H9 (cell line): ENCODE data around the gene MMS19. TPM values are rescaled to one million over a fixed set of nuclear protein-coding genes. Genes with fewer than 3 reads are reported as not detected.

Source experiments
- DNase-seq: peaks from one replicate; pipeline ENCODE4 v3.0.0-alpha.2; 2017
- H2AFZ ChIP-seq: one replicate; pipeline ENCODE4 v1.6.1; 2013; ENCODE audit warnings: mild to moderate bottlenecking, low read length, control low read depth, moderate library complexity
- H2AK5ac ChIP-seq: 2 replicates; pipeline ENCODE4 v1.6.1; 2013; ENCODE audit warnings: low read length, control low read depth, mixed read lengths; ENCODE audit not compliant: insufficient read length
- H2BK120ac ChIP-seq: one replicate; pipeline ENCODE4 v1.6.1; 2013; ENCODE audit warnings: low read depth, mild to moderate bottlenecking, low read length, control low read depth, inconsistent platforms; ENCODE audit not compliant: poor library complexity, severe bottlenecking
- H2BK12ac ChIP-seq: 2 replicates; pipeline ENCODE4 v1.6.1; 2013; ENCODE audit warnings: low read length, control low read depth, mixed read lengths, low read depth; ENCODE audit not compliant: insufficient read length
- H2BK15ac ChIP-seq: 2 replicates; pipeline ENCODE4 v1.6.1; 2013; ENCODE audit warnings: low read depth, low read length, control low read depth
- H2BK20ac ChIP-seq: one replicate; pipeline ENCODE4 v1.6.1; 2013; ENCODE audit warnings: low read depth, mild to moderate bottlenecking, low read length, control low read depth, inconsistent platforms; ENCODE audit not compliant: poor library complexity, severe bottlenecking
- H2BK5ac ChIP-seq: 2 replicates; pipeline ENCODE4 v1.6.1; 2013; ENCODE audit warnings: low read length, control low read depth, mixed read lengths; ENCODE audit not compliant: insufficient read length
- H3K14ac ChIP-seq: 2 replicates; pipeline ENCODE4 v1.6.1; 2013; ENCODE audit warnings: low read length, control low read depth; ENCODE audit not compliant: insufficient read depth
- H3K18ac ChIP-seq: 2 replicates; pipeline ENCODE4 v1.6.1; 2013; ENCODE audit warnings: low read depth, mild to moderate bottlenecking, mixed read lengths, low read length, control low read depth; ENCODE audit not compliant: insufficient read length
- H3K23ac ChIP-seq: 2 replicates; pipeline ENCODE4 v1.6.1; 2013; ENCODE audit warnings: low read length, control low read depth, mixed read lengths, low read depth; ENCODE audit not compliant: insufficient read length
- H3K23me2 ChIP-seq: 2 replicates; pipeline ENCODE4 v1.6.1; 2013; ENCODE audit warnings: low read depth, mild to moderate bottlenecking, mixed read lengths, low read length, control low read depth; ENCODE audit not compliant: insufficient read length, poor library complexity, severe bottlenecking
- H3K27ac ChIP-seq: 2 replicates; pipeline ENCODE4 v1.5.1; 2013; ENCODE audit warnings: low read length, control low read depth, mixed read lengths, low read depth; ENCODE audit not compliant: insufficient read length
- H3K27me3 ChIP-seq: 2 replicates; pipeline ENCODE4 v1.6.1; 2013; ENCODE audit warnings: low read length, control low read depth, inconsistent platforms; ENCODE audit not compliant: insufficient read depth
- H3K4ac ChIP-seq: 2 replicates; pipeline ENCODE4 v1.6.1; 2013; ENCODE audit warnings: low read depth, mild to moderate bottlenecking, control low read depth, inconsistent platforms, low read length, moderate library complexity
- H3K4me1 ChIP-seq: 2 replicates; pipeline ENCODE4 v1.6.1; 2013; ENCODE audit warnings: low read length, control low read depth, inconsistent platforms; ENCODE audit not compliant: insufficient read depth
- H3K4me2 ChIP-seq: 2 replicates; pipeline ENCODE4 v1.6.1; 2013; ENCODE audit warnings: low read length, control low read depth, mixed read lengths; ENCODE audit not compliant: insufficient read length, insufficient read depth
- H3K56ac ChIP-seq: 2 replicates; pipeline ENCODE4 v1.6.1; 2013; ENCODE audit warnings: low read depth, mild to moderate bottlenecking, mixed read lengths, low read length, control low read depth; ENCODE audit not compliant: insufficient read length
- H3K79me1 ChIP-seq: 2 replicates; pipeline ENCODE4 v1.6.1; 2013; ENCODE audit warnings: low read depth, mild to moderate bottlenecking, moderate library complexity, low read length, control low read depth, inconsistent platforms; ENCODE audit not compliant: insufficient read depth, poor library complexity, severe bottlenecking
- H3K79me2 ChIP-seq: 2 replicates; pipeline ENCODE4 v1.6.1; 2013; ENCODE audit warnings: low read length, control low read depth, inconsistent platforms; ENCODE audit not compliant: insufficient read depth
- H3K9ac ChIP-seq: 2 replicates; pipeline ENCODE4 v1.6.1; 2013; ENCODE audit warnings: low read length, control low read depth, mixed read lengths; ENCODE audit not compliant: insufficient read length; ENCODE audit errors: extremely low read depth
- H3K9me3 ChIP-seq: one replicate; pipeline ENCODE4 v1.6.1; 2013; ENCODE audit warnings: low read depth, low read length, inconsistent platforms; ENCODE audit not compliant: control insufficient read depth
- H3T11ph ChIP-seq: one replicate; pipeline ENCODE4 v1.6.1; 2013; ENCODE audit warnings: mild to moderate bottlenecking, low read length, control low read depth, inconsistent platforms
- H4K20me1 ChIP-seq: one replicate; pipeline ENCODE4 v1.6.1; 2013; ENCODE audit not compliant: control insufficient read depth, insufficient read length, insufficient read depth
- H4K5ac ChIP-seq: 2 replicates; pipeline ENCODE4 v1.6.1; 2013; ENCODE audit warnings: low read depth, mild to moderate bottlenecking, mixed read lengths, low read length, control low read depth; ENCODE audit not compliant: insufficient read length
- H4K8ac ChIP-seq: replicated peaks from 2 replicates; pipeline ENCODE4 v1.6.1; 2013; ENCODE audit warnings: low read length, control low read depth, mixed read lengths, low read depth; ENCODE audit not compliant: insufficient read length
- H4K91ac ChIP-seq: 2 replicates; pipeline ENCODE4 v1.6.1; 2013; ENCODE audit warnings: low read depth, mild to moderate bottlenecking, moderate library complexity, mixed read lengths, low read length, control low read depth; ENCODE audit not compliant: insufficient read length
- H3K27ac Mint-ChIP-seq, 3 experiments: 2 replicates in 2 of 3; 3 replicates in 1 of 3; pipeline ENCODE4 v1.8.0; 2020 to 2021; ENCODE audit warnings: mixed read lengths in 3 of 3, mild to moderate bottlenecking in 1 of 3, moderate library complexity in 1 of 3
- H3K27me3 Mint-ChIP-seq: 2 replicates; pipeline ENCODE4 v1.8.0; 2021; ENCODE audit warnings: low read depth, mild to moderate bottlenecking, moderate library complexity, mixed read lengths
- H3K36me3 Mint-ChIP-seq, 3 experiments: 2 replicates in 2 of 3; 3 replicates in 1 of 3; pipeline ENCODE4 v1.8.0; 2020 to 2021; ENCODE audit warnings: low read depth in 3 of 3, mixed read lengths in 3 of 3; ENCODE audit not compliant: insufficient read depth in 1 of 3
- H3K4me1 Mint-ChIP-seq, 2 experiments: 2 replicates each; pipeline ENCODE4 v1.8.0; 2020; ENCODE audit warnings: mixed read lengths in 2 of 2
- H3K4me3 Mint-ChIP-seq, 2 experiments: 2 replicates in 1 of 2; 3 replicates in 1 of 2; pipeline ENCODE4 v1.8.0; 2020 to 2021; ENCODE audit warnings: mild to moderate bottlenecking in 2 of 2, mixed read lengths in 2 of 2, moderate library complexity in 1 of 2
- H3K9me3 Mint-ChIP-seq, 2 experiments: 2 replicates in 1 of 2; 3 replicates in 1 of 2; pipeline ENCODE4 v1.8.0; 2020; ENCODE audit warnings: mild to moderate bottlenecking in 2 of 2, mixed read lengths in 2 of 2, moderate library complexity in 1 of 2
- CTCF ChIP-seq: fragments of 200-600 bp; sonication (generic); conservative IDR thresholded peaks from 3 replicates; pipeline ENCODE4 v1.8.0; 2021; ENCODE audit warnings: antibody characterized with exemption, mild to moderate bottlenecking
- WGBS: extraction: QIAGEN DNeasy Blood & Tissue Kit; methylation state at CpG from one replicate; pipeline ENCODE4 v1.1.7; 2013; ENCODE audit warnings: missing lambda C conversion rate, low lambda C conversion rate, mixed read lengths; ENCODE audit not compliant: insufficient read length; ENCODE audit errors: extremely low coverage; 5-methylcytosine and 5-hydroxymethylcytosine counted together
- total RNA-seq: library from RNA; stranded (reverse); gene quantifications from 2 replicates; pipeline ENCODE4 v1.2.1, GENCODE V29; 2021

The MMS19 gene
- total RNA-seq, 1 experiment from 2014 or later = 102 TPM

GRCh38 chr10:97505152-97505551 is 6.9 kb upstream of the MMS19 start:
- no peak for TF ChIP-seq CTCF
- H2BK5ac ChIP-seq = no peak overlapping the region
- no peak overlapping the region for H2BK12ac ChIP-seq
- H3K79me2 ChIP-seq = peaks cover 1% of the 10 kb centered on the region; the same call in 1 of the 2 replicates
- no peaks in the 10 kb centered on the region for H3K9me3 ChIP-seq
- WGBS = no CpG with 5 or more reads among the region's 1 CpG
- H3K23ac ChIP-seq = no peak overlapping the region
- no peak overlapping the region for H3K4ac ChIP-seq
- H3T11ph ChIP-seq = no peak overlapping the region
- peaks cover 18 to 26% of the 10 kb centered on the region in 2 experiments for H3K4me1 Mint-ChIP-seq
- H4K91ac ChIP-seq = no peak overlapping the region
- H2AFZ ChIP-seq = no peak overlapping the region
- no peak overlapping the region for H3K4me3 Mint-ChIP-seq
- no peak overlapping the region for H4K8ac ChIP-seq
- H3K23me2 ChIP-seq = no peaks in the 10 kb centered on the region
- H3K14ac ChIP-seq = no peak overlapping the region
- no peak overlapping the region for H2BK20ac ChIP-seq
- H3K27me3 Mint-ChIP-seq = peaks cover 17% of the 10 kb centered on the region
- H3K27ac ChIP-seq = no peak overlapping the region
- H3K18ac ChIP-seq = no peak overlapping the region
- no peak overlapping the region for H4K5ac ChIP-seq
- no peak overlapping the region for H2BK15ac ChIP-seq
- H2BK120ac ChIP-seq = no peak overlapping the region
- no peak overlapping the region for H2AK5ac ChIP-seq
- H3K27ac Mint-ChIP-seq = no peak overlapping the region
- no peak overlapping the region for H3K9ac ChIP-seq
- H4K20me1 ChIP-seq = no peaks in the 10 kb centered on the region
- H3K79me1 ChIP-seq = no peaks in the 10 kb centered on the region
- no peak for DNase-seq
- no peaks in the 10 kb centered on the region for H3K4me1 ChIP-seq
- no peak overlapping the region for H3K56ac ChIP-seq
- no peak overlapping the region for H3K4me2 ChIP-seq
- no peaks in the 10 kb centered on the region for H3K9me3 Mint-ChIP-seq
- H3K36me3 Mint-ChIP-seq = no peaks in the 10 kb centered on the region; a peak in 2 of 7 replicates
- H3K27me3 ChIP-seq = peaks cover 6% of the 10 kb centered on the region; the same call in 1 of the 2 replicates
